Measurements from ENCODE around the gene NLK.

NLK gene

DNA sequence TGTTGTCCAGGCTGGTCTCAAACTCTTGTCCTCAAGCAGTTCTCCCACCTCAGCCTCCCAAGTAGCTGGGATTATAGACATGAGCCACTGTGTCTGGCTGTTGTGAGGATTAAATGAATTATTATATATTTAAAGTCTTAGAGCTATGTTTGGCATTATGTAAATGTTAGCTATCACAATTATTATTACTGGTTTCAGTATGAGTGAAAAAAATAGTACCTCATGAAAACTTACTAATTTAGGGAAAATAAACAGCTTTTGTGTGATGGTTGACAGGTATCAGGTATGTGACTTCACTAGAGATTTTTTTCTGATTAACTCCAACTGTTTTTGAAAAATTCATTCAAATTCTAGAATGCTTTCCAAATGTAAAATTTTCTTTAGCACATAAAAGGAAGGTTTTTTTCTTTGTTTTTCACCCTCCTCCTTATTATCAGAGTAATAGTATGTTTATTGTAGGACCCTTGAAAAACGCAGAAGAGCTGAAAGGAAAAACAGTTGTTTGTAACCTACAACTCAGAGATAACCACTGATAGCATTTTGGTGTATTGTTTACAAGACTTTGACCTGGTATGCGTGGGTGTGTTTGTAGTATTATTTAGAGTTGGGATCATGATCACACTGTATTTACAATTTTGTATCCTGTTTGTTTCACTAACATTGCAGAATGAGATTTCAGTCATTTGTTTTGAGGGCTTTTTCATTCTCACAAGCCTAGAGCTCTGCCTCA is 13.2 kb downstream of the NLK start:
- peaks cover 0 to 3% of the 10 kb centered on the region in 2 donors for H3K4me1 ChIP-seq (ENCODE audit: control insufficient read depth in 2 of 2, insufficient read depth in 1 of 2, low read depth in 1 of 2, low read length in 2 of 2)
- H4K8ac ChIP-seq (ENCODE audit: low read depth, low read length) = no peak overlapping the region
- H2BK15ac ChIP-seq (ENCODE audit: low read length) = no peak overlapping the region
- no peak overlapping the region for H3K27ac ChIP-seq (replicated peaks; ENCODE audit: low read length)
- no peak overlapping the region for H4K91ac ChIP-seq (ENCODE audit: low read depth, low read length, poor library complexity)
- H3K36me3 ChIP-seq (replicated peaks in 1 of 2; ENCODE audit: control insufficient read depth in 2 of 2, insufficient read depth in 2 of 2, low read length in 2 of 2) = no peaks in the 10 kb centered on the region
- H3K4me2 ChIP-seq (ENCODE audit: insufficient read depth, low read length, poor library complexity, severe bottlenecking) = no peak overlapping the region
- no peak overlapping the region for H2AFZ ChIP-seq (ENCODE audit: low read length)
- H3K27me3 ChIP-seq (ENCODE audit: control insufficient read depth in 3 of 3, insufficient read depth in 3 of 3, low read depth in 1 of 3, low read length in 3 of 3) = no peaks in the 10 kb centered on the region
- H3K23ac ChIP-seq (ENCODE audit: low read depth, low read length, poor library complexity) = no peak overlapping the region
- no peak overlapping the region for H2AK5ac ChIP-seq (ENCODE audit: low read depth, low read length)
- no peak overlapping the region for H2BK5ac ChIP-seq (ENCODE audit: low read length)
- H2BK12ac ChIP-seq (ENCODE audit: low read length) = no peak overlapping the region
- H3K14ac ChIP-seq (ENCODE audit: low read length) = no peak overlapping the region
- no peak overlapping the region for H2BK120ac ChIP-seq (ENCODE audit: low read depth, low read length)
- peaks cover 3% of the 10 kb centered on the region for H3K79me1 ChIP-seq (ENCODE audit: low read depth, low read length)
- no peak overlapping the region for H3K4ac ChIP-seq (ENCODE audit: low read length)
- H3K9me3 ChIP-seq (replicated peaks in 1 of 2; ENCODE audit: control insufficient read depth in 2 of 2, insufficient read depth in 1 of 2, low read depth in 1 of 2, low read length in 2 of 2) = no peaks in the 10 kb centered on the region
- no CpG with 5 or more reads among the region's 2 CpGs for WGBS, 2 donors (ENCODE audit: extremely low coverage in 2 of 2, insufficient read length in 2 of 2, insufficient replicate concordance in 1 of 2)
- H3K4me3 ChIP-seq (ENCODE audit: low read length in 2 of 2) = no peak overlapping the region
- no peak overlapping the region for H3K9ac ChIP-seq (ENCODE audit: low read depth, low read length, poor library complexity)
- no peak overlapping the region for H3K18ac ChIP-seq (ENCODE audit: low read length)
- DNase-seq (ENCODE audit: low spot score) = no peak

- H4K91ac ChIP-seq (ENCODE audit: low read depth, low read length, poor library complexity) = no peak overlapping the region
- no CpG with 5 or more reads among the region's 3 CpGs for WGBS, 2 donors (ENCODE audit: extremely low coverage in 2 of 2, insufficient read length in 2 of 2, insufficient replicate concordance in 1 of 2)
Measured at GRCh38 chr17:28056276-28056620, 13.8 kb downstream of the NLK start.

DNA sequence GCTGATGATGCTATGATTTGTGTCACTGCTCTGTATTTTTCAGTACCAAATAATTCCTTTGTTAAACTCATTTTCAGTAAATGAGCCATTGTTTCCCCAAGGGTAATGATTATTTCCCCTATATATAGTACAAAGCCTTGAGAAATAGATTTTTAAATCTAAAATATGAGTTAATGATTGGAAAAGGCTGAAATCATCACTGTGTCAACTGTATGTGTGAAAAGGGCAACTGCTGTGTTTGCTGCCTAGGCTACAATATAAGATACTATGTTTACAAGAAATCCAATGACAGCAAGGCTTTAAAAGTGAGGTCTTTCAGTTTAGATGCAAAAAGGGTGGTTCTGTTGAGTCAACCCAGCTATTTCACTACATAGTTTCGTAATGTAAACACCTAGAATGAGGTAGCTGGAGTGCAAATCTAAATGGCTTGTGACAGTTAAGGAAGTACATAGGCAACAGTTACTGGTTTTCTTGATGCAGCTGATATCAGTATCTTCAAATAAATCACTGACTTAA is 15.3 kb downstream of the NLK start:
- DNase-seq (ENCODE audit: low spot score) = no peak

More at GRCh38 chr17:28056276-28056620, 13.8 kb downstream of the NLK start:
- no peaks in the 10 kb centered on the region for H3K9me3 ChIP-seq (replicated peaks in 1 of 2; ENCODE audit: control insufficient read depth in 2 of 2, insufficient read depth in 1 of 2, low read depth in 1 of 2, low read length in 2 of 2)
- no peak for DNase-seq (ENCODE audit: low spot score)
- no peak overlapping the region for H2AK5ac ChIP-seq (ENCODE audit: low read depth, low read length)
- H2BK12ac ChIP-seq (ENCODE audit: low read length) = no peak overlapping the region
- peaks cover 3% of the 10 kb centered on the region for H3K79me1 ChIP-seq (ENCODE audit: low read depth, low read length)
- no peaks in the 10 kb centered on the region for H3K36me3 ChIP-seq (replicated peaks in 1 of 2; ENCODE audit: control insufficient read depth in 2 of 2, insufficient read depth in 2 of 2, low read length in 2 of 2)
- peaks cover 0 to 3% of the 10 kb centered on the region in 2 donors for H3K4me1 ChIP-seq (ENCODE audit: control insufficient read depth in 2 of 2, insufficient read depth in 1 of 2, low read depth in 1 of 2, low read length in 2 of 2)
- no peak overlapping the region for H3K18ac ChIP-seq (ENCODE audit: low read length)
- H3K4ac ChIP-seq (ENCODE audit: low read length) = no peak overlapping the region
- H3K9ac ChIP-seq (ENCODE audit: low read depth, low read length, poor library complexity) = no peak overlapping the region
- H2BK5ac ChIP-seq (ENCODE audit: low read length) = no peak overlapping the region
- no peak overlapping the region for H3K4me3 ChIP-seq (ENCODE audit: low read length in 2 of 2)
- no peak overlapping the region for H2BK120ac ChIP-seq (ENCODE audit: low read depth, low read length)
- no peak overlapping the region for H3K4me2 ChIP-seq (ENCODE audit: insufficient read depth, low read length, poor library complexity, severe bottlenecking)
- no peak overlapping the region for H3K23ac ChIP-seq (ENCODE audit: low read depth, low read length, poor library complexity)
- H3K14ac ChIP-seq (ENCODE audit: low read length) = no peak overlapping the region
- H3K27ac ChIP-seq (replicated peaks; ENCODE audit: low read length) = no peak overlapping the region
- H2BK15ac ChIP-seq (ENCODE audit: low read length) = no peak overlapping the region
- H3K27me3 ChIP-seq (ENCODE audit: control insufficient read depth in 3 of 3, insufficient read depth in 3 of 3, low read depth in 1 of 3, low read length in 3 of 3) = no peaks in the 10 kb centered on the region
- H4K8ac ChIP-seq (ENCODE audit: low read depth, low read length) = no peak overlapping the region
- H2AFZ ChIP-seq (ENCODE audit: low read length) = no peak overlapping the region

DNA sequence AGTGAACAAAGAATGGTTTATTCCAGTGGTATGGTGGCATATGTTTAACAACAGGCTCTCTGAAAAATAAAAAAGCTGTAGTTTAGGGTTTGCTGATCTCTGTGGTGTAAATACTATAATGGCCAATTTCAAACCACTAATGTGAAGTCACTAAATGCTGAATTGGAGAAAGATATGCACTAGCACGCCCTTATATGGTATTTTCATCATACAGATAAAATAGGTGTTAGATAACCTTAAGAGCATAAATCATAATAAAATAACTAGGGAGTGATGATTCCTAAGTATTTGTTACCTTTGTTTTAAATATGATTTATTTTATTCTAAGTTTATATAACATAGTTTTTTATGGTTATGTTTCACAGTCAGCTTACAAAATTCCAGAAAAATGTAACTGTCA is 17.2 kb downstream of the NLK start:
- H3K4ac ChIP-seq (ENCODE audit: low read length) = no peak overlapping the region
- no peak overlapping the region for H3K9ac ChIP-seq (ENCODE audit: low read depth, low read length, poor library complexity)
- H3K14ac ChIP-seq (ENCODE audit: low read length) = no peak overlapping the region
- H2AFZ ChIP-seq (ENCODE audit: low read length) = no peak overlapping the region
- H3K27ac ChIP-seq (replicated peaks; ENCODE audit: low read length) = no peak overlapping the region
- H2BK12ac ChIP-seq (ENCODE audit: low read length) = no peak overlapping the region
- H3K4me1 ChIP-seq (ENCODE audit: control insufficient read depth in 2 of 2, insufficient read depth in 1 of 2, low read depth in 1 of 2, low read length in 2 of 2) = no peaks in the 10 kb centered on the region
- no peak overlapping the region for H2BK15ac ChIP-seq (ENCODE audit: low read length)
- peaks cover 3% of the 10 kb centered on the region for H3K79me1 ChIP-seq (ENCODE audit: low read depth, low read length)
- DNase-seq (ENCODE audit: low spot score) = no peak
- H3K9me3 ChIP-seq (replicated peaks in 1 of 2; ENCODE audit: control insufficient read depth in 2 of 2, insufficient read depth in 1 of 2, low read depth in 1 of 2, low read length in 2 of 2) = no peaks in the 10 kb centered on the region
- WGBS, 2 donors (ENCODE audit: extremely low coverage in 2 of 2, insufficient read length in 2 of 2, insufficient replicate concordance in 1 of 2) = no CpG with 5 or more reads among the region's 1 CpG
- no peak overlapping the region for H4K91ac ChIP-seq (ENCODE audit: low read depth, low read length, poor library complexity)
- no peak overlapping the region for H4K8ac ChIP-seq (ENCODE audit: low read depth, low read length)
- H3K4me3 ChIP-seq (ENCODE audit: low read length in 2 of 2) = no peak overlapping the region
- H3K4me2 ChIP-seq (ENCODE audit: insufficient read depth, low read length, poor library complexity, severe bottlenecking) = no peak overlapping the region
- H2AK5ac ChIP-seq (ENCODE audit: low read depth, low read length) = no peak overlapping the region
- no peak overlapping the region for H3K23ac ChIP-seq (ENCODE audit: low read depth, low read length, poor library complexity)
- no peak overlapping the region for H3K18ac ChIP-seq (ENCODE audit: low read length)
- no peaks in the 10 kb centered on the region for H3K27me3 ChIP-seq (ENCODE audit: control insufficient read depth in 3 of 3, insufficient read depth in 3 of 3, low read depth in 1 of 3, low read length in 3 of 3)
- H3K36me3 ChIP-seq (replicated peaks in 1 of 2; ENCODE audit: control insufficient read depth in 2 of 2, insufficient read depth in 2 of 2, low read length in 2 of 2) = no peaks in the 10 kb centered on the region
- no peak overlapping the region for H2BK120ac ChIP-seq (ENCODE audit: low read depth, low read length)
- no peak overlapping the region for H2BK5ac ChIP-seq (ENCODE audit: low read length)

More for the DNA sequence above, 15.3 kb downstream of the NLK start:
- no peak overlapping the region for H4K91ac ChIP-seq (ENCODE audit: low read depth, low read length, poor library complexity)
- no peak overlapping the region for H3K23ac ChIP-seq (ENCODE audit: low read depth, low read length, poor library complexity)
- peaks cover 0 to 3% of the 10 kb centered on the region in 2 donors for H3K4me1 ChIP-seq (ENCODE audit: control insufficient read depth in 2 of 2, insufficient read depth in 1 of 2, low read depth in 1 of 2, low read length in 2 of 2)
- no peak overlapping the region for H3K9ac ChIP-seq (ENCODE audit: low read depth, low read length, poor library complexity)
- H2BK12ac ChIP-seq (ENCODE audit: low read length) = no peak overlapping the region
- H2AK5ac ChIP-seq (ENCODE audit: low read depth, low read length) = no peak overlapping the region
- H3K18ac ChIP-seq (ENCODE audit: low read length) = no peak overlapping the region
- H2BK120ac ChIP-seq (ENCODE audit: low read depth, low read length) = no peak overlapping the region
- H2BK15ac ChIP-seq (ENCODE audit: low read length) = no peak overlapping the region
- no peak overlapping the region for H4K8ac ChIP-seq (ENCODE audit: low read depth, low read length)
- no peak overlapping the region for H3K4me2 ChIP-seq (ENCODE audit: insufficient read depth, low read length, poor library complexity, severe bottlenecking)
- no peak overlapping the region for H3K4me3 ChIP-seq (ENCODE audit: low read length in 2 of 2)
- peaks cover 3% of the 10 kb centered on the region for H3K79me1 ChIP-seq (ENCODE audit: low read depth, low read length)
- no peaks in the 10 kb centered on the region for H3K36me3 ChIP-seq (replicated peaks in 1 of 2; ENCODE audit: control insufficient read depth in 2 of 2, insufficient read depth in 2 of 2, low read length in 2 of 2)
- no peak overlapping the region for H3K4ac ChIP-seq (ENCODE audit: low read length)
- no peak overlapping the region for H2BK5ac ChIP-seq (ENCODE audit: low read length)
- WGBS, 2 donors (ENCODE audit: extremely low coverage in 2 of 2, insufficient read length in 2 of 2, insufficient replicate concordance in 1 of 2) = no CpG with 5 or more reads among the region's 1 CpG
- no peaks in the 10 kb centered on the region for H3K27me3 ChIP-seq (ENCODE audit: control insufficient read depth in 3 of 3, insufficient read depth in 3 of 3, low read depth in 1 of 3, low read length in 3 of 3)
- no peak overlapping the region for H3K27ac ChIP-seq (replicated peaks; ENCODE audit: low read length)
- no peak overlapping the region for H2AFZ ChIP-seq (ENCODE audit: low read length)
- no peak overlapping the region for H3K14ac ChIP-seq (ENCODE audit: low read length)
- H3K9me3 ChIP-seq (replicated peaks in 1 of 2; ENCODE audit: control insufficient read depth in 2 of 2, insufficient read depth in 1 of 2, low read depth in 1 of 2, low read length in 2 of 2) = no peaks in the 10 kb centered on the region
